LNCAP (cell line): ENCODE results near the gene ATG9B.

Source experiments
- CTCF ChIP-seq: fragments of 450-650 bp; IDR thresholded peaks from 2 replicates; pipeline ENCODE4 v1.5.1; 2017; ENCODE audit warnings: mild to moderate bottlenecking

ATG9B gene

DNA sequence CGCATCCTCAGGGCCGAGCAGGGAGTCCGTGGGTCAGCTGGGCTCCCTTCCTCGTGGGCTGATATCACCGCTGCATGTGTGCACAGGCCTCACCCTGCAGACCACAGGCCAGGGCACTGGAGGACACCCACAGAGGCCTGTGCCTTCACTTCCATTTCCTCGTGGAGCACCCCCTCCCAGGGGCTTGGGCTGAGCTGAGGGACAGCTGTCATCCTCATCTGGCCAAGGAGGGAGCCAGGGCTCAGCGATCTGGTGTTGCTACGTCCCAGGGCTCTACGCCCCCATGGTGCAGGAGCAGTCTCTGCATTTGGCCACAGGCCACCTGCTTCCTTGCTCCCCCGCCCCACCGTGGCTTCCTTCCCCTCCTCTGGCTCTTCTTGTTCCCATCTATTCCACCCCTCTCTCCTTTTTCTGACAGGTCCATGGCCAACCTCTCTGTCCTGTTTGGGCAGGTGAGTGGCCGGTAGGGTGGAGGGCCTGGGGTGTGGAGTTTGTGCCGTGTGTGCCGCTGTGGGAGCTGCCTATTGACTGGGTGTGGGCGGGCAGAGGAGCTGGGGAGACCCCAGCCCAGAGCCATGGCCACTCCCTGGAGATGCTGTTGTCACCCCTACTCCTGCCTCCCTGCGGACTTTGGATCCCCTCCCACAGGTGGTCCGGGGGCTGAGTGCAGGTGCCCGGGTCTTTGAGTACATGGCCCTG lies 15.7 kb upstream of the ATG9B start:
- TF ChIP-seq CTCF, result no peak

DNA sequence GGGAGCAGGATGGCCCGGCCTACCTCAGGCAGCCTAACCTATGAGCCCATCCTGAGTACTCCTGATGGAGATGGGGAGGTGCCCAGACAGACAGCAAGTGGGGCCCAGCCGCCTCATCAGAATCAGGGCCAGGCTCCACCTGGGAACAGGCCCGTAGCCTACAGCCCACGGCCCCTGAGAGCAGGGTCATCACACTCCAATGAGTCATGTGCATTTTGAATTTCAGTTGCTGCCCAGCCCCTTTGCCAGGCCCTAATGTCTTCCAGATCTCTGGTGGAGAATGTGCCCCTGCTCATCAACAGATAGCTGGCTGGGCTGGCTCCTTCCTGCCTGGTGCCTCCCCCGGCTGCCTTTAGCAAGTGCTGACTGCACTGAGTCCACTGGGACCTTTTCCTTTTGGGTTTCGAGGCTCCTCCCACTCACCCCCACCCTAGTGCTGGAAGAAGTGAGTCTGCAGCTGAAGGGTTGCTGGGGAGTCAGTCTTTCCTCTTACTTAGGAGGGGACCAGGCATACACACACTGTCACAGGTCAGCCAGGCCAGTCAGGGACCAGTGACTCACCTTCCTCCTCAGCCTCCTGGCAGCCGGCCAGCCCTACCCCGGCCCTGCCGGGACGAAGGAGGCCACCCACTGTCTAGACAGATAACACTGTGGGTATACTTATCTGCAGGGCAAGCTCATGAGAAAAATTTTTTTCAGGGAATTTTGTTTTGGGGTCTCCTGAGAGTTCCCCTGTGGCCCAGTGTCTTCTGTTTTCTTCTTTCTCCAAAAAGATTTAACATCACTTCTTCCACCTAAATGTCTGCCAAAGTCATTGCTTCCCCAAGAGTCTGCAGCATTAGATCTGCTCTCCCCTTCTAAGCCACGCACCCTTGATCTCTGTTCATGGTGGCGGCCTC lies 14.9 kb upstream of the ATG9B start:
- no peak for TF ChIP-seq CTCF

- TF ChIP-seq CTCF, result no peak
Observed at GRCh38 chr7:151035902-151036301, 11.6 kb upstream of the ATG9B start.

DNA sequence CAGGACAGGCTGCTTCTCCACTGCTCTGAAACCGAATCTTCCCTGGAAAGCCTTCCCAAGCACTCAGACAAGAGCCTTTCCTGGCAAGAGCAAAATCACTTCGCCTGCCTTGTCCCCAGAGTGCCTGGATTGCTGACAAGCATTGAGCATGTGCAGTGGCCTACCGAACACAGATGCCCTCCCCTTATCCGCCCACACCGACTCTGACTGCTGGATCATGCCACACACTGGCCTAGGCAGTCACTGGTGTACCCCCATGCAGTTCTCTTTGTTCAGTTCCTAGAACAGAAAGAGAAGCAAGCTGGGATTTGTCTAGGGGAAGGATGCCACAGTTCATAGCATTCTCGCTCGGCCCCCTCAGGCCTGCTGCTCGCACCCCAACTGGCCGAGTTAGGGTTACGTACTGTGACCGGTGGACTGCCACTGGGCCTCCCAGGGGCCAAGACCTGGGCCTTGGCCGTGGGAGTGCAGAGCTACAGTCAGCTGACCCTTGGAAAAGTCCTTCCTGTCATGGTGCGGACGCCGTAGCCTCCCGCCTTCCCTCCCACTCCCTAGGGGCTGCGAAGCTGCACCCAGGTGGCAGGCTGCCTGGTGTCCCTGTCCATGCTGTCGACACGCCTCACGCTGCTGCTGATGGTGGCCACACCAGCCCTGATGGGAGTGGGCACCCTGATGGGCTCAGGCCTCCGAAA lies 10.9 kb upstream of the ATG9B start:
- TF ChIP-seq CTCF, result no peak

- no peak for TF ChIP-seq CTCF
Observed at GRCh38 chr7:151034312-151035025, 10.2 kb upstream of the ATG9B start.

GRCh38 chr7:151033864-151034249 lies 9.6 kb upstream of the ATG9B start:
- no peak for TF ChIP-seq CTCF
